ENCODE measurements around the gene USP36. TPM values are rescaled to one million over a fixed set of nuclear protein-coding genes. Genes with fewer than 3 reads are reported as not detected.

The USP36 gene
- total and polyA plus RNA-seq, 2 experiments from 2014 or later = 27.1 to 27.8 TPM

DNA sequence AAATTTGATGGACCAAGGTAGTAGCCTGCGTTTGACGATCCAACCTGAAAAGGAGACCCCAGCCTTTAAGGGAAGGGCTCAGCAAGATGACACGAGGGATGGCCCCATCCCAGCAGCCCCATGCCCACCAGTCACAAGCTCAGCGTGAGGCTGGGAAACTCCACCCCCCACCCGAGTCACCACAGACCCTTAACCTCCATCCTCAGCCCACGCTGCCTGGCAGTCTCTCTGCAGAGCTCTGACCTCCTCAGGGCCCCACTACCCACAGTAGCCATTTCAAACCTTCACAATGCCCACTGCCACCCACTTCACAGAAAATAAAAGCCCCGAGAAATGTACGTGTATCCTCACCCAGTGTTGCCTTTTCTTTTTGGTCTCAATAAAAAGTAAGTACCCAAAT is 18.7 kb downstream of the USP36 start:
- DNase-seq (ENCODE audit: low read depth in 1 of 2, low spot score in 1 of 2) = no peak
- H3K36me3 ChIP-seq = peaks cover 53% of the 10 kb centered on the region
- H3K9me3 ChIP-seq (ENCODE audit: low read depth) = no peaks in the 10 kb centered on the region
- TF ChIP-seq, protein P1, sequence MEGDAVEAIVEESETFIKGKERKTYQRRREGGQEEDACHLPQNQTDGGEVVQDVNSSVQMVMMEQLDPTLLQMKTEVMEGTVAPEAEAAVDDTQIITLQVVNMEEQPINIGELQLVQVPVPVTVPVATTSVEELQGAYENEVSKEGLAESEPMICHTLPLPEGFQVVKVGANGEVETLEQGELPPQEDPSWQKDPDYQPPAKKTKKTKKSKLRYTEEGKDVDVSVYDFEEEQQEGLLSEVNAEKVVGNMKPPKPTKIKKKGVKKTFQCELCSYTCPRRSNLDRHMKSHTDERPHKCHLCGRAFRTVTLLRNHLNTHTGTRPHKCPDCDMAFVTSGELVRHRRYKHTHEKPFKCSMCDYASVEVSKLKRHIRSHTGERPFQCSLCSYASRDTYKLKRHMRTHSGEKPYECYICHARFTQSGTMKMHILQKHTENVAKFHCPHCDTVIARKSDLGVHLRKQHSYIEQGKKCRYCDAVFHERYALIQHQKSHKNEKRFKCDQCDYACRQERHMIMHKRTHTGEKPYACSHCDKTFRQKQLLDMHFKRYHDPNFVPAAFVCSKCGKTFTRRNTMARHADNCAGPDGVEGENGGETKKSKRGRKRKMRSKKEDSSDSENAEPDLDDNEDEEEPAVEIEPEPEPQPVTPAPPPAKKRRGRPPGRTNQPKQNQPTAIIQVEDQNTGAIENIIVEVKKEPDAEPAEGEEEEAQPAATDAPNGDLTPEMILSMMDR (IDR thresholded peaks at IDR 0.05; ENCODE audit: low read depth, low read length) = no peak
- no peaks in the 10 kb centered on the region for H3K27me3 ChIP-seq
- H3K4me3 ChIP-seq = no peak overlapping the region
- H3K4me1 ChIP-seq (ENCODE audit: low read depth) = no peaks in the 10 kb centered on the region
- no peak overlapping the region for H3K27ac ChIP-seq

- TF ChIP-seq, protein P1 (IDR thresholded peaks at IDR 0.05; ENCODE audit: low read depth, low read length) = no peak
- Histone ChIP-seq H3K4me3 (no peak overlapping the region), H3K4me1 (ENCODE audit: low read depth) (no peaks in the 10 kb centered on the region), H3K36me3 (peaks cover 59% of the 10 kb centered on the region), H3K9me3 (ENCODE audit: low read depth) (no peaks in the 10 kb centered on the region), H3K27me3 (no peaks in the 10 kb centered on the region), H3K27ac (no peak overlapping the region)
- DNase-seq (ENCODE audit: low read depth in 1 of 2, low spot score in 1 of 2) = no peak
These were observed 19.8 kb downstream of the USP36 start for GRCh38 chr17:78820841-78821240.

GRCh38 chr17:78819806-78820792 is 20.5 kb downstream of the USP36 start:
- Histone ChIP-seq H3K9me3 (ENCODE audit: low read depth) (no peaks in the 10 kb centered on the region), H3K4me3 (no peak overlapping the region), H3K27me3 (no peaks in the 10 kb centered on the region), H3K36me3 (peaks cover 64% of the 10 kb centered on the region), H3K27ac (no peak overlapping the region), H3K4me1 (ENCODE audit: low read depth) (no peaks in the 10 kb centered on the region)
- TF ChIP-seq, protein P1 (IDR thresholded peaks at IDR 0.05; ENCODE audit: low read depth, low read length) = no peak
- DNase-seq (ENCODE audit: low read depth in 1 of 2, low spot score in 1 of 2) = no peak

GRCh38 chr17:78819402-78819801 is 21.2 kb downstream of the USP36 start:
- H3K4me1 ChIP-seq (ENCODE audit: low read depth) = no peaks in the 10 kb centered on the region
- H3K9me3 ChIP-seq (ENCODE audit: low read depth) = no peaks in the 10 kb centered on the region
- H3K4me3 ChIP-seq = no peak overlapping the region
- TF ChIP-seq, protein P1 (IDR thresholded peaks at IDR 0.05; ENCODE audit: low read depth, low read length) = no peak
- no peak for DNase-seq (ENCODE audit: low read depth in 1 of 2, low spot score in 1 of 2)
- no peak overlapping the region for H3K27ac ChIP-seq
- peaks cover 60% of the 10 kb centered on the region for H3K36me3 ChIP-seq
- H3K27me3 ChIP-seq = no peaks in the 10 kb centered on the region

DNA sequence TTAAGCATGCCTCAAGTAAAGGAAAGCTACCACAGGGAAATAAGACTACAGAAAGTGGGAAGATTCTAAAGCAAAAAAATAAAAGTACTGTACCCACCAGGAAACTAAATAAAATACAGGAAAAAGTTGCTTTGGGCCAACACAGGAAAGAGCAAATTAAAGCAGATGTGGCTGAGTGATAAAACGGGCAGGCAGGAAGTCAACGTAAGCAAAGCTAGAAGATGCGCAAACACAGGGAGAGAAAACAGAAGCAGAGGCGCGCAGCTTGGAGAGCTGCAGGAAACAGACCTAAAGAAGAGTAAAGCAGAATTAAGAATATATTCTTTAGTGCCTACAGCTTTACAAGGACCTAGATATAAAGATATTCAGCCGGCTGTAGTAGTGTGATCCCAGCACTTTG is 21.7 kb downstream of the USP36 start:
- peak in 1 of 2 donors; percentile 22 for DNase-seq (ENCODE audit: low read depth in 1 of 2, low spot score in 1 of 2)
- Histone ChIP-seq H3K9me3 (ENCODE audit: low read depth) (no peaks in the 10 kb centered on the region), H3K27ac (no peak overlapping the region), H3K4me1 (ENCODE audit: low read depth) (no peaks in the 10 kb centered on the region), H3K27me3 (no peaks in the 10 kb centered on the region), H3K36me3 (peaks cover 64% of the 10 kb centered on the region), H3K4me3 (no peak overlapping the region)
- TF ChIP-seq, protein P1 (IDR thresholded peaks at IDR 0.05; ENCODE audit: low read depth, low read length) = no peak
